NT2/D1 (cell line): ENCODE results near the gene PHLPP1.

ENCODE experiments used
- YY1 ChIP-seq: IDR thresholded peaks from 2 replicates; pipeline ENCODE4 v1.6.1; 2011; ENCODE audit not compliant: insufficient read length, insufficient read depth
- ZNF274 ChIP-seq: IDR thresholded peaks from 2 replicates; pipeline ENCODE4 v1.6.1; 2011; ENCODE audit warnings: mild to moderate bottlenecking, low read depth, low read length

DNA sequence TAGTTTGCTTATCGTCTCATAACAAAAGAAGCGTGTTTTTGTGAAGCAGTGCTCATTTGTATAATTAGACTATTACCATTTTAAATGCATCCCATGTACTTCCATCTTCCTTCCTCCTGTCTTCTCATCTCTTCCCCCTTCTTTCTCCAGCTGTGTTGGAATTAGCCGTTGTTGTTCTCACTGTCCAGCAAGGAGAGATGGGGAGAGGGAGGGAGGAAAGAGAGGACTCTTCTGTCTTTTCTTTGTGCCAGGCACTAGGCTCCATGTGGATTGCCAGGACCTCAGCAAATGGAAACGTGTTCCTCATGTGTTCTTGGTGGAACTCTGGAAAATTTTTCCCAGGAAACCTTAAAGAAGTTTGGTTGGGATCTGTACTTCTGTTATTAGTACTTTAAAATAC, 131.7 kb downstream of the PHLPP1 start:
- TF ChIP-seq ZNF274 (no peak), YY1 (no peak)
